Pulmonary artery endothelial cell (primary cell): ENCODE measurements around the gene ZC2HC1C. TPM values are rescaled to one million over a fixed set of nuclear protein-coding genes. Genes with fewer than 3 reads are reported as not detected.

Source experiments
- DNase-seq: peaks from one replicate; pipeline ENCODE4 v3.0.0-alpha.2; 2011; ENCODE audit warnings: low read depth, low spot score
- total RNA-seq: library from RNA; depleted of rRNA; stranded (reverse); fragments of >200 nt; gene quantifications from 2 replicates; pipeline ENCODE4 v1.2.3, GENCODE V29; 2014

ZC2HC1C gene, protein sequence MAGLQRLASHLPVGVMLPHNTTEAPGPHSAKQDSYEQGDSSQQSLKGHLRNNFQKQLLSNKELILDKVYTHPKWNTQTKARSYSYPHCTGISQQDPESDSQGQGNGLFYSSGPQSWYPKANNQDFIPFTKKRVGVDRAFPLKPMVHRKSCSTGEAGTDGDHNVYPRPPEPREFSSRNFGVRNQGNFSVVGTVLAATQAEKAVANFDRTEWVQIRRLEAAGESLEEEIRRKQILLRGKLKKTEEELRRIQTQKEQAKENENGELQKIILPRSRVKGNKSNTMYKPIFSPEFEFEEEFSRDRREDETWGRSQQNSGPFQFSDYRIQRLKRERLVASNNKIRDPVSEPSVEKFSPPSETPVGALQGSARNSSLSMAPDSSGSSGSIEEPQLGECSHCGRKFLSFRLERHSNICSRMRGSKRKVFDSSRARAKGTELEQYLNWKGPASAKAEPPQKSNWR
- total RNA-seq, result 0.99 and 1.3 TPM in 2 replicates

DNA sequence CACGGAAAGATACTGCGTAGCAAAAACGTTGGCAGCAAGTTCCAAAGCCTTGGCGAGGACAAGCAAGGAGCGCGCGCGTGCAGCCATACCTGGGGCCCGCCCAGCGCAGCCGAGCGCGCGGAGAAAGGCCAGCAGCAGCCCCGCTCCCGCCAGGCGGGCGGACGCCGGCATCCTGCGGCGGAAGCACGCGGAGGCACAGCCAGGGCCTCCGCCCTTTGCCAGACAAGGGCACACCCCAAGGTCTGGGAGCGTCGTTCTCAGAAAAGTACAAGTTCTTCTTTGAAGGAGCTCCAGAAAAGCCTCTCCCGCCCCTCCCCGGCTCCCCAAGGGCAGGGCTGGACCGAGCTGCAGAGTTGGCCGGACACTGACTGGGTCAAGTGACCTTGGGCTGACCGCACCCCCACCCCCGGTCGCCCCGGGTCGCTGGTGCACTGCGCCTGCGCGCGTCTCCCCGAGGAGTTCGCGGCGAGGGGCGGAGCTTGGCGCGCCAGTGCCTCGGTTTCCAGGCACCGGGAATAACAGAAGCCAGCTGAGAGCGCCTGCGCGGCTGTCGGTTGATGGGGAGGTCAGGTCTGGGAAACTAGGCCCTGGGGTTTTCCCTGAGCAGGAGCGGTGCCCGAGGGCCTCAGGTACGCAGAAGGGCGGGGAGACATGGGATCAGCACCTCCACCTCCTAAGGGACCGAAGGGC lies at the start of gene ZC2HC1C:
Gene ZC2HC1C, plus strand, starts transcription at position 521 of the 690 bp plus-strand sequence. CDS start 933 bp downstream, outside the sequence.
- peak; percentile 71 for DNase-seq

DNA sequence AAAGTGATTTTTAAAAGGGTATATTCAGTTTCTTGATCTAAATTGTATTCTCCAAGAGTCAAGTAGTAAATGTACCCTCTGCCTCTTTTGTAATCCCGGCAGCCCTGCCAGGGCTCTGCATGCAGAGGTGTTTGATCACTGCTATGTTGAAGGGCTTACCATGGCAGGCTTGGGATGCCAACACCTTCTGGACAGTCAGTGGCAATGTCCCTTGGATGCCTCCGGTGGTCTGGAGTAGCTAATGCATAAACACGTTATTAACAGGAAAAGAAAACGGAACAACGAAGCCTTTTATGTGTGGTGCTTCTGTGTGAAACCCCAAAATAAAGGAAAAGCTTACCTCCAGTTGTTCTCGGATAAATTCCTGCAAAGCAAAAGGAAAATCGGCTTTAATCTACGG lies 46.8 kb upstream of the ZC2HC1C start:
- DNase-seq, result no peak

DNA sequence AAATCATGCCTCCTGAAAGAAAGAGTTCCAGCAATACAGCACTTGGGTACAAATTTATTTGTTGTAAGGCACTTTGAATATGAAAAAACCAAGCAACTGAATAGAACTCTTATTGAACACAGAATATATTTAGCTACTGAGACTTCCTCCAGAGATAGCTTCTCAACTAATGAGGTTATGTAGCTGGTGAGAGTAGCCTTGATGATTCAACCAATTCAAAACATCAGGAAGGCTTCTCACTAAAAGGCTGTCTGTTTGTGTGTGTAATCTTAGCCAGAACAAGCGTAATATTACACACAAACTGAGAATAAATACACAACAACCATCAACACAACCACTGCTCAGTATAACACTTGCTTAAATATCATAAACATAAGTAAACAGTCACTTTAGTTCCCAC lies 46.3 kb upstream of the ZC2HC1C start:
- DNase-seq, result no peak

DNA sequence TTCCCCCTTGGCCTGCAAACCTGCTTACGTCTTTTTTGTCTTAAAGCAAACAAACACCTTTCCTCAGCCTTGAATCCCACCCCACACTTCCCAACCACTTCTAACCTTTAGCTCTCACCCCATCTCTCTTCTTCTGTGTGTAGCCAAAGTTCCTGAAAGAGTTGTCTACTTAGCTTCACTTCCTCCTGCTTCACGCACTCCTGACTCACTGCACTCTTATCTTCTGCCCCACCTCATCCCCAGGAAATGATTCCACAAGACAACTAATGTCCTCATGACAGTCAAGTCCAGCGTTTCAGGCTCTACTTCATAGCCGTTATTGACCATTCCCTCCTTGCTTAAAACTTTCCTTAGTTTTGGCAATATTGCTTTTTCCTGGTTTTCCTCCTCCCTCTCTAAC lies 44.4 kb upstream of the ZC2HC1C start:
- DNase-seq, result peak; percentile 63

DNA sequence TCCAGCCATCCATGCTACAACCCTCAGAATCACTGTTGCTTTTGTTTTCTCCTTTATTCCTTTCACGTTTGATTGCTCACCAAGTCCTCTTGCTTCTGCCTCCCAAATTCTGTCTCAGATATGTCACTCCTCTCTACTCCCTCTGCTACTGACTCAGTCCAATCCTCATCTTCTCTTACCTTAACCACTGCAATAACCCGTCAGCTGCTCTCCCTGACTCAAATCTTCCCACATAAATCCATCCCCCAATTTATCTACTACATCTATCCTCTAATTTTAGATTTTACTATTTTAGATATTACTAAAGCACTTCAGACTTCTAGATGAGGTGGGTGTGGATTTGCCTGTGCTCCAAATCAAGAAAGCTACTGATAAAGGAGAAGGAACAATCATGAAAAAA lies 43.6 kb upstream of the ZC2HC1C start:
- no peak for DNase-seq

DNA sequence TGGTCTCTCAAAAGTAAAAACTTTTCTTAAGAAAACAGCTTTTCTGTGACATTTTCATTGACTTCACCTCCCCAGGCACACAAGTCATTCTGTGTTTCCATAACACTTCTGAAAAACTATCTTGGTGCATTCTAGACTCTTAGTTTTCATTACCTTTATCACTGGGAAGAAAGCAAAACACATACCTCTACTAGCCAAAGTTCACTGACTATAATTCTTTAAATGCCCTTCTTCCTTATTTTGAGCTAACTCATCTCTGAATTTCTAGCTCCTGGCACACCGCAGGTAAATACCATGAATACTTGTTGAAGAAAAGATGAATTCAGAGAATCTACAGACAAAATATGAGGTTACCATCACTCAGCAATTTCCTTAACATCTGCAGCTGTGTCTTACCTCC lies 39.3 kb upstream of the ZC2HC1C start:
- no peak for DNase-seq

DNA sequence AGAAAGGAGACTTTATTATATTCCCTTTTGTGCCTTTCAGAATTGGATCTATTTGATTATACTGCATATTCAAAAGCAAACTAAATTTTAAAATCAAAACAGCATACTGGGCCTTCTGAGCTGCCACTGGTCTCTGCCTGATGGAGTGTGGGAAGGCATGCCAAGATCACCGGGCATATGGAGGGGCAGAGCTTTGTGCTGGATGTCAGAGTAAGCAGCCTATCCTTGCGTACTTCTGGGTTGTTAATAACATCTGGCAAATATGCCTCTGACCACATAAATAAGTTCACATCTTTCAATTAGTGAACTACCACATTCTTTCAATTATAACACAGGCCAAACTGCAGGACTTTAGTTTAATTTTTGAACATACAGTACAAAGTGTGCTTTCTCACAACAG lies 36.5 kb upstream of the ZC2HC1C start:
- no peak for DNase-seq

DNA sequence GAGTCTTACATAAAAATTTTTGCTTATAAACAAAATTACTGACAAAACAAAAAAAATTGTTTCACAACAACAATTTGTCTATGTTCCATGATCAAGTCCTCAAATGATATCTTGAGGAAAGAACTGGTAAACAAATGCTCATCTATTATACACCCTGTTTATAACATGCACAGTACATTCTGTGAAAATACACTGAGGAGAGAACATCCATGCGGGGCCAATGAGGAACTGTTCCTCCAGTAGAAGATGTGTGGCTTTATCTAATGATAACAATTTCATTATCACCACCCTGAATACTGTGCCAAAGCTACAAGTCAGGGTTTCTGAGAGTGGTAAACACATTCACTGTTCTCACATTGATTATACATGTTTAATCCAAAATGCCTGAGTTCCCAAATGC lies 28.9 kb upstream of the ZC2HC1C start:
- DNase-seq, result no peak

DNA sequence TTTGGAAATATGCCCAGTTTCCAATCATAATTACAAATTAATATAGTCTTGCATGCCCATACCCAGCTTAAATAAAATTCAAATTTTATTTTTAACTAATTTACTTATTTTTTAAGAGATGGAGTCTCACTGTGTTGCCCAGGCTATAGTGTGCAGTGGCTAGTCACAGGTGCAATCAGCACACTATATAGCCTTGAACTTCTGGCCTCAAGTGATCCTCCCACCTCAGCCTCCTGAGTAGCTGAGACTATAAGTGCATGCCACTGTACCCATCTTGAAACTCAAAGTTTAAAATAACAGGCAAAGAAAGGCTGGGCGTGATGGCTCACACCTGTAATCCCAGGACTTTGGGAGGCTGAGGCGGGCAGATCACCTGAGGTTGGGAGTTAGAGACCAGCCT lies 28.5 kb upstream of the ZC2HC1C start:
- no peak for DNase-seq

DNA sequence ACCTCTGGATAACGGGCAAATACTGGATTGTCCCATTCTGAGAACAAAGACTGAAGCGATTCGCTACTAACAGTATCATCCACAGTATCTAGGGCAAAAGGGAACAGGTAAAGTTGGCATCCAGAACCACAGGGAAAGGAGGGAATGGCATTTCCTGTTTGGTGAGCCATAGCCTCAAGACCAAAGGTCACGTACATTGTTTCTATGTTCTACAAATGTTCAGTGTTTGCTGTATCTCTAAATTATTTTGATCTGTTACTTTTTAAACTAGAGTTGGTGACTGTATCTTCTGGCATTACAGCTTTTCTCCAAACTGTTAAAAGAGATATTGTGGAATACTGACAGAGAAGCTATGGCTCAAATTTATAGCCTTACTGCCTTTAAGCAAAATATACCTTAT lies 27.8 kb upstream of the ZC2HC1C start:
- DNase-seq, result no peak

DNA sequence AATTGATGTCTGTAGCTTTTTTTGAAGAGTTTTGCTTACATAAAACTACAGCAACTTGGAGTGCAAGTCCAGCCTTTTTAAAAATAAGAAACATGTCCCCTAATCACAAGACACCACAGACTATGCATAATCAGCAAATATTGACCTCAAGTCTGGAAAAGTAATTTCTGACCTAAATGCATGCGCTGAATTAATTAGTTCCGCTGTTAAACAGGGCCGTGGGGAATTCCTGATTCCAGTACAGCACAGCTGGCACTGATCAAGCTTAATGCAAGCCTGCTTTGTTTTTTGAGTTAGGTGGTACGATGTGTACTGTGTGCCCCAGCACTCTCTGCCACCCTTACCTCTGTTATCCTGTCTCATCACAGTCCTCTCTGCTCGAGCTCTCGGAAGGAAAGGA lies 27.4 kb upstream of the ZC2HC1C start:
- DNase-seq, result no peak

DNA sequence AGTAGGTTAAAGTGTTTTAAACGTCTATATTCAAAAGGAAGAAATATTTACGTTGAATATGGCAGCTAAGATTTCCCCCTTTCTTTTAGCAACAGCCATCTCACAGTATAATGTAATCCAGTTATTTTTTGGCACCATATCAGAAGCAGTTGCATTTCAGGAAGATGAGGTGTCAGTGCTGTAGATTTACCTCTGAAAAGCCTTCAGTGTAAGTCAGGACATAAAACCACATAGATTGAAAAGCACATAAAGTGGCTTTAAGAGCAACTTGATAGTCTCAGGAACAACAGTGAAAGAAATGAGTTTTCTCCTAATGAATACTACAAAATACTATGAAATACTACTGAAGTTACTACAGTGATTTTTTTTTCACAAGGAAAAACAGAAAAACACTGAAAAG lies 25.1 kb upstream of the ZC2HC1C start:
- DNase-seq, result no peak

DNA sequence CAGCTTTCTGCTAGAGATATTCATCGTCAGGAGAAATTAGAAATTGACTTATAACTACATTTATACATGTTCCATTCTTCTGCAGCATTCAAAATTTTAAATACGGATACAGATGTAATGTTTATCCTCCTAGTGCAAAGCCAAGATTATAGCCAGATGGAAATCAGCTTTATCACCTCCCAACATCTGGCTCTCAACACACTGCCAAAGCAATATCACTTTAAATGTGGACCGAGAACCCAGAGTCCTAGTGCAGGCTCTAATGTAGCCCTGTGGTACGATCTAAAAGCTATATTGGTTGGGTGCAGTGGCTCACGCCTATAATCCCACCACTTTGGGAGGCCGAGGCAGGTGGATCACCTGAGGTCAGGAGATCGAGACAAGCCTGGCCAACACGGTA lies 24.7 kb upstream of the ZC2HC1C start:
- DNase-seq, result no peak

DNA sequence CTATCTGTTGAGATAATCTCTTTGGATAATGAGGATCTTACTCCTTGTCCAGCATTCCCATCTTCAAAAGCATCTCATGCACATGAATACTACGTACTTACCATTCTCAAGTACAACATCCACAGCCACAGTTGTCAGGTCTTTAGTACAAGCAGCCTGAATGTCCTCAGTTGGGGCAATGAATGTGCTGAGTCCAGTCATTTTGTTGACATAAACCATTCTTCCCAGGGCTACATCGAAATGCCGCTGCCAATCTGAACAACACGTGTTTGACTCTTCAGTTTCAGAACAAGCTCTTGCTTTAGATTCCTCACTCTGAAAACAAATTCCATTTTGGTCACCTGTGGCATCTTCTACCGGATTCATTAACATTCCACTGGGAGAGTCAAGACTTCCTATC lies 23.2 kb upstream of the ZC2HC1C start:
- no peak for DNase-seq

DNA sequence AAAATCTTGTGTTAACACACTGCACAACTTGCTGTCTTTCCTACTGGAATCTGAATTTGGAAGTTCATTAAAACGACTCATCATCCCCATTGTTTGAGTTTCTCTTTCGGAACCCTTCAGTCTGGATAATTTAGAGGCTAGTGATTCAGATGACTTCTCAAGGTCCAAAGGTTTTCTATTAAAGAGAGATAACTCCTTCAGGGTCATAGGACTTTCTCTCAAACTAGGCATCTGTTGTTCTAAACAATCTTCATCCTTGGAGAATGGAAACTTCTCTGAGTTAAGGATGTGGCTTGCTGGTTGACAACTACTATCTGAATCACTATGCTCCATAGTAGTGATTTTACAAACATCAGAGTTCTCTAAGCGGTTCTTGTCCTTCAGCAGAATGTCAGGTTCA lies 22.5 kb upstream of the ZC2HC1C start:
- no peak for DNase-seq

DNA sequence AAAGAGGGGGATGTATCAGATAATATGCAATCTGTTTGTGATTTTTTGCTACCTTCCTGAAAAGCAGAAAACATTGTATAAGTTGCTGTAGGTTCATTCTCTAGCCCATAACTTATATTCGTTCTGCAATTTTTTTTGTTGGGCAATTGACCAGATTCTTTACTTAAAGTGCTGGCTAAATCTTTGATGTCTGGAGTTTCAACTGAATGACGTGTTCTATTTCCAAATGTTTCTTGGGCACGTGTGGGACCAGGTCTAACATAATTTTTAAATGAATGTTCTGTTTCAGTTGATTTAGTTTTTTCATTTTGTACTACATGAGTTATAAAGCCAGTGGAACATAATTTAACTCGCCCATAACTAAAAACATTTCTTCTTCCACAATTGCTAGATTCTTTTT lies 21.9 kb upstream of the ZC2HC1C start:
- DNase-seq, result no peak

DNA sequence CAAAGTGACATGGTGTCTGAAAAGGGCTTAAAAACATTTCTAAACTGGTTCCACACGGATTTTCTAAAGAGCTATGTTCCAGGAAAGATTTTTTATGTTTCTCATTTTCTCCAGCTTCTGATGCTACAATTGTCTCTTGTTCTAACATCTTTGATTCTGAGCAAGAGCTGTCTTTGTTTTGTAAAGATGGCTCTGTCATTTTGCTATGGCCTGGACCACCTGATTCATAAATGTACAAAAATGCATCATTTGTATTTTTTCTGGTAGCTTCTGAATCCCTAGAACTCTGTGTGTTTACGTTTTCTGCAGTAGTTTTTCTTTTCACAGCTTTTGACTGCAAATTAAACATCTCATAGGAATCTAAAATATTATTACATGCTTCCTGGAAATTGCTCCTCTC lies 21.3 kb upstream of the ZC2HC1C start:
- no peak for DNase-seq

DNA sequence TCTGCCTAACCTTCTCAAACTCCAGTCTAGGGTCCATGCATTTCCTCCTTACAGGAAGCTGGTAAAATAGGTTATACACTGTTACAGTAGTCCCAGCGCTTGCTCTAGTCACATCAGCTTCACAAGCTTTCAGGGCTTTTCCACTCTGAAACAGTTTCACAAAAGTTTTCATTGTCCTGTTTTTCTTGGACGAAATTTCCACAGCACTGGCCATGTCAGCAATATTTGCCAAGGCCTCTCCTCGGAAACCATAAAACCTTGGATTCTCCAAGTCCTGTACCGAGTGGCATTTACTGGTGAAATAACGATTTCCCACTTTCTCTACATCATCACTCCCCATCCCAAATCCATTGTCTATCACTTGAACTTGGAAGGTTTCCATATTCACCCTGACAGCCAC lies 20.3 kb upstream of the ZC2HC1C start:
- DNase-seq, result no peak

DNA sequence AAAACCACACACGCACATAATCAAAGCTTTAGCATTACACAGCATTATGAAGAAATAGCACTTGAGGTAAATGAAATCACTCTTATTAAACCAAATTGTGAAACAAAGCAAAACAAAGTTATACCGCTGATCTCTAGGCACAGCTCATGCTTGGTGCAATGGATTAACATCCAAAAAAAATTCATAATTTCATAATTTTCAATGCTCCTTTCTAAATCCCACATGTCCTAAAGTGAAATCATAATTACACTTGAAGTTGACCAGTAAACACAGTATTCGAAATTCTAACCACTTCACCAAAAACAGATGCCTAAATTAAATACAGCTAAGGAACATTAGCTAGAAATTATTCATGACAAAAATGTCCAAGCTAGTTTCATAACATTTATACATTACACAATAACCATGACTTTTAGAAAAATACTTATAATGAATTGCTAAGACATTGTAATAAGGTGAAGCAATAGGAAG lies 19.7 kb upstream of the ZC2HC1C start:
- DNase-seq, result no peak

DNA sequence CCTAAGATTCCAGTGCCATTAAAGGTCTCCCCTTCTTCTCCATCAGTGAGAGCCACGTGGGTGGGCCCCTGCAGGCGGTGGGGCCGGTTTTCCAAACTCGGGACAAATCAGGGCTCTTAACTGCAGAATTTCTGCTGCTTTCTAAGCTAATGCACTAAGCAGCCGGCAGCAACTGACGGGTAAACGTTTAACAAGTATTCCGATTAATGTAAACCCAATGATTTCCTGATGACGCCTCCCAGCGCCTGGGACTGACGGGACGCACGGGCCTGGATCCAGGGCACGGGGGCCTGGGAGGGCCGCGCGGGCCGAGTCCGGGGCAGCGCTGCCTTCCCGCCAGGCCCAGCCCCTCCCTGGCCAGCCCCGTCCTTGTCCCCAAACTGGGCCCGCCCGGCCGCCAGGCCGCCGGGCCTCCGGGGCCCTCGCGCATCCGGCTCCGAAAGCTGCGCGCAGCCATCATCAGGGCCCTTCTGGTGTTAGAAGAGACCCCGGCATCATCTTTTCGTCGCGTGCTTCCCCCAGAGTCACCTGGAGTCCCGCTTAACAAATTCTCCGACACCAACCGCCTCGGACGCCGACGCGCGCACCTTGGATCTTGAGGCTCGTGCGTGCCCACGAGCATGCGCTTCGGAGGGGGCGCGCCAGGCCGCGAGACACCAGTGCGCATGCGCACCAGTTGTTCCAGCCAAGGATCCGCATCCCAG lies 18.4 kb upstream of the ZC2HC1C start, which contains the start of gene MLH3:
Gene MLH3, minus strand, starts transcription at position 616 of the 704 bp plus-strand sequence. CDS start 1,812 bp downstream, outside the sequence.
- DNase-seq, result no peak

DNA sequence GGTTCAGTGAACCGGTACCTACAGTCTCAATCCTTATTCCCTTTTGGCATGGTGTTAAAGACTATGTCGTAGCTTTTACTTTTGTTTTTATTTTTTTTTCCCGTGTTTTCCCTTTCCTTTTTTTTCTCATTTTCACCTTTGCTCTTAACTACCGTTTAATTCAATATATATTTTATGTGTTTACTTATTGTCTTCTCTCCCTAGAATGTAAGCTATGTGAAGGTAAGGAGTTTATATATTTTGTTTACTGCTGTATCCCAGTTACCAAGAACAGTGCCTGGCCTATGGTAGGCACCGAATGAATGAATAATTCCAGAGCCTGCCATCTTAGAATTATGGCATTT lies 17.9 kb upstream of the ZC2HC1C start:
- no peak for DNase-seq
